Measurements from ENCODE around the gene MUC15. TPM values are rescaled to one million over a fixed set of nuclear protein-coding genes. Genes with fewer than 3 reads are reported as not detected.

Gene MUC15
- total RNA-seq, 1 donor from 2014 or later: not detected

GRCh38 chr11:26537341-26537740 is 34.7 kb downstream of the MUC15 start:
- Mint-ChIP-seq H3K4me3 (no peak overlapping the region), H3K27me3 (ENCODE audit: low read depth) (peaks cover 3% of the 10 kb centered on the region), H3K36me3 (ENCODE audit: low read depth) (no peaks in the 10 kb centered on the region), H3K4me1 (no peaks in the 10 kb centered on the region), H3K27ac (ENCODE audit: unreplicated experiment) (no peak overlapping the region), H3K9me3 (peaks cover 5% of the 10 kb centered on the region)
- DNase-seq (ENCODE audit: low read depth, low spot score): no peak
- no peak for TF ChIP-seq CTCF (conservative IDR thresholded peaks at IDR 0.05)

GRCh38 chr11:26527685-26528084 is 44.4 kb downstream of the MUC15 start:
- Mint-ChIP-seq H3K4me1 (peaks cover 4% of the 10 kb centered on the region), H3K36me3 (ENCODE audit: low read depth) (no peaks in the 10 kb centered on the region), H3K4me3 (no peak overlapping the region), H3K9me3 (peaks cover 8% of the 10 kb centered on the region), H3K27ac (ENCODE audit: unreplicated experiment) (no peak overlapping the region), H3K27me3 (ENCODE audit: low read depth) (no peaks in the 10 kb centered on the region)
- TF ChIP-seq CTCF (conservative IDR thresholded peaks at IDR 0.05): no peak
- no peak for DNase-seq (ENCODE audit: low read depth, low spot score)

- H3K27ac Mint-ChIP-seq (ENCODE audit: unreplicated experiment): no peak overlapping the region
- peaks cover 4% of the 10 kb centered on the region for H3K4me1 Mint-ChIP-seq
- no peaks in the 10 kb centered on the region for H3K27me3 Mint-ChIP-seq (ENCODE audit: low read depth)
- TF ChIP-seq CTCF (conservative IDR thresholded peaks at IDR 0.05): peak; percentile 59
- DNase-seq (ENCODE audit: low read depth, low spot score): no peak
- no peak overlapping the region for H3K4me3 Mint-ChIP-seq
- no peaks in the 10 kb centered on the region for H3K36me3 Mint-ChIP-seq (ENCODE audit: low read depth)
- peaks cover 8% of the 10 kb centered on the region for H3K9me3 Mint-ChIP-seq
These were observed 49.0 kb downstream of the MUC15 start for GRCh38 chr11:26522912-26523610.

GRCh38 chr11:26519469-26519868 is 52.6 kb downstream of the MUC15 start:
- TF ChIP-seq CTCF (conservative IDR thresholded peaks at IDR 0.05): no peak
- Mint-ChIP-seq H3K4me1 (peaks cover 4% of the 10 kb centered on the region), H3K36me3 (ENCODE audit: low read depth) (no peaks in the 10 kb centered on the region), H3K27ac (ENCODE audit: unreplicated experiment) (no peak overlapping the region), H3K4me3 (no peak overlapping the region), H3K9me3 (peaks cover 8% of the 10 kb centered on the region), H3K27me3 (ENCODE audit: low read depth) (no peaks in the 10 kb centered on the region)
- DNase-seq (ENCODE audit: low read depth, low spot score): no peak

GRCh38 chr11:26512196-26512595 is 59.9 kb downstream of the MUC15 start:
- DNase-seq (ENCODE audit: low read depth, low spot score): no peak
- H3K27ac Mint-ChIP-seq (ENCODE audit: unreplicated experiment): no peak overlapping the region
- H3K36me3 Mint-ChIP-seq (ENCODE audit: low read depth): no peaks in the 10 kb centered on the region
- H3K9me3 Mint-ChIP-seq: peaks cover 5% of the 10 kb centered on the region
- H3K27me3 Mint-ChIP-seq (ENCODE audit: low read depth): no peaks in the 10 kb centered on the region
- TF ChIP-seq CTCF (conservative IDR thresholded peaks at IDR 0.05): no peak
- H3K4me1 Mint-ChIP-seq: peaks cover 9% of the 10 kb centered on the region
- no peak overlapping the region for H3K4me3 Mint-ChIP-seq
